GM23338 (cell line): ENCODE data around the gene NOL9.

Experiments
- CTCF ChIP-seq, 2 experiments: fragments of 200-600 bp in 1 of 2; sonication (generic) in 1 of 2; conservative IDR thresholded peaks; 2 replicates each; pipeline versions ENCODE4 v1.5.1 to v1.6.1; 2016 to 2017; ENCODE audit warnings: antibody characterized with exemption in 2 of 2, low read depth in 2 of 2, mild to moderate bottlenecking in 2 of 2, moderate library complexity in 1 of 2
- REST ChIP-seq: IDR thresholded peaks from one replicate; pipeline ENCODE4 v1.6.1; 2018; ENCODE audit warnings: antibody characterized with exemption; ENCODE audit not compliant: unreplicated experiment

GRCh38 chr1:6504887-6505286 lies 49.4 kb downstream of the NOL9 start:
- TF ChIP-seq CTCF (conservative IDR thresholded peaks at IDR 0.05; ENCODE audit: low read depth in 2 of 2) (no peak), REST (no peak)
